ENCODE results near the gene FLOT1. TPM values are rescaled to one million over a fixed set of nuclear protein-coding genes. Genes with fewer than 3 reads are reported as not detected.

Gene FLOT1
- total RNA-seq, 2 experiments from 2014 or later = 31.6 TPM

DNA sequence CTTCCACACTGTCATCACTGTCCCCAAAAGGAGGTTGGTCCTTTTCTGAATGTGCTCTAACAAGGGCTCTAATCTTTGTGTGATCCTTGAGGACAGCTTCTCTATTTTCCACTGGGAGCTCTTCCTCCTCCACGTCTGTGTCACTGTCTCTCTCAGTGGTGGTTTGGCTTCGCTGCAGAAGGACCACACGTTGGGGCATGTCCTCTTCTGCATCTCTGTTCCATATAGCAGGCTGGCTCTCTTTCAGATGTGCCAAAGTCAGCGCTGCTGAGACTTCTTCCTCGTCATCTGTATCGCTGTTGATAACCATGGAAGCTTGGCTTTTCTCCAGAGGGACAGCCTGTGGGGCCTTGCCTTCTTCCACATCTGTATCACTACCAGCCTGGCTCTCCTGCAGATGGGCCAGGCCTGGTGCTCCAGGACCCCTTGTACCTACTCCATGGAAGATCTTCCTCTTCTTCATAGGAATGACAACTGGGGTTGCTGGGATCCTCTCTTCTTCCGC, 30.0 kb downstream of the FLOT1 start:
- H3K4me3 ChIP-seq (ENCODE audit: low read length) = no peak overlapping the region
- Mint-ChIP-seq H3K4me3 (no peak overlapping the region), H3K27me3 (no peaks in the 10 kb centered on the region), H3K9me3 (no peaks in the 10 kb centered on the region), H3K36me3 (ENCODE audit: low read depth) (peaks cover 85% of the 10 kb centered on the region), H3K4me1 (ENCODE audit: low read depth) (peaks cover 19% of the 10 kb centered on the region), H3K27ac (no peak overlapping the region)
- DNase-seq (no peak), ATAC-seq (ENCODE audit: poor library complexity) (no peak)
- TF ChIP-seq, protein P1, sequence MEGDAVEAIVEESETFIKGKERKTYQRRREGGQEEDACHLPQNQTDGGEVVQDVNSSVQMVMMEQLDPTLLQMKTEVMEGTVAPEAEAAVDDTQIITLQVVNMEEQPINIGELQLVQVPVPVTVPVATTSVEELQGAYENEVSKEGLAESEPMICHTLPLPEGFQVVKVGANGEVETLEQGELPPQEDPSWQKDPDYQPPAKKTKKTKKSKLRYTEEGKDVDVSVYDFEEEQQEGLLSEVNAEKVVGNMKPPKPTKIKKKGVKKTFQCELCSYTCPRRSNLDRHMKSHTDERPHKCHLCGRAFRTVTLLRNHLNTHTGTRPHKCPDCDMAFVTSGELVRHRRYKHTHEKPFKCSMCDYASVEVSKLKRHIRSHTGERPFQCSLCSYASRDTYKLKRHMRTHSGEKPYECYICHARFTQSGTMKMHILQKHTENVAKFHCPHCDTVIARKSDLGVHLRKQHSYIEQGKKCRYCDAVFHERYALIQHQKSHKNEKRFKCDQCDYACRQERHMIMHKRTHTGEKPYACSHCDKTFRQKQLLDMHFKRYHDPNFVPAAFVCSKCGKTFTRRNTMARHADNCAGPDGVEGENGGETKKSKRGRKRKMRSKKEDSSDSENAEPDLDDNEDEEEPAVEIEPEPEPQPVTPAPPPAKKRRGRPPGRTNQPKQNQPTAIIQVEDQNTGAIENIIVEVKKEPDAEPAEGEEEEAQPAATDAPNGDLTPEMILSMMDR (IDR thresholded peaks at IDR 0.05) = no peak
- intact Hi-C loops (cut with DNase I, micrococcal nuclease) = no loop called here
- H3K9me3 ChIP-seq (ENCODE audit: control insufficient read depth in 1 of 2, insufficient read depth in 1 of 2, low read length in 2 of 2) = no peaks in the 10 kb centered on the region
- POLR2A ChIA-PET = interaction anchor here (2.3 kb wide), 1 partner anchor 27 kb away, joined by 6 read pairs; no protein-coding TSS in a partner anchor
- peaks cover 11% of the 10 kb centered on the region for H3K4me1 ChIP-seq (ENCODE audit: insufficient read depth, low read length)
- CTCF ChIA-PET = interaction anchor here (0.7 to 4.1 kb wide), 2 partner anchors 19 to 34 kb away, joined by 3 to 15 read pairs; no protein-coding TSS in a partner anchor
- H3K27ac ChIP-seq (ENCODE audit: low read depth in 1 of 2, low read length in 2 of 2) = no peak overlapping the region
- H3K27me3 ChIP-seq (ENCODE audit: control insufficient read depth in 1 of 2, insufficient read depth in 2 of 2, low read length in 2 of 2) = no peaks in the 10 kb centered on the region
- H3K36me3 ChIP-seq (ENCODE audit: insufficient read depth, low read length) = peaks cover 49% of the 10 kb centered on the region

DNA sequence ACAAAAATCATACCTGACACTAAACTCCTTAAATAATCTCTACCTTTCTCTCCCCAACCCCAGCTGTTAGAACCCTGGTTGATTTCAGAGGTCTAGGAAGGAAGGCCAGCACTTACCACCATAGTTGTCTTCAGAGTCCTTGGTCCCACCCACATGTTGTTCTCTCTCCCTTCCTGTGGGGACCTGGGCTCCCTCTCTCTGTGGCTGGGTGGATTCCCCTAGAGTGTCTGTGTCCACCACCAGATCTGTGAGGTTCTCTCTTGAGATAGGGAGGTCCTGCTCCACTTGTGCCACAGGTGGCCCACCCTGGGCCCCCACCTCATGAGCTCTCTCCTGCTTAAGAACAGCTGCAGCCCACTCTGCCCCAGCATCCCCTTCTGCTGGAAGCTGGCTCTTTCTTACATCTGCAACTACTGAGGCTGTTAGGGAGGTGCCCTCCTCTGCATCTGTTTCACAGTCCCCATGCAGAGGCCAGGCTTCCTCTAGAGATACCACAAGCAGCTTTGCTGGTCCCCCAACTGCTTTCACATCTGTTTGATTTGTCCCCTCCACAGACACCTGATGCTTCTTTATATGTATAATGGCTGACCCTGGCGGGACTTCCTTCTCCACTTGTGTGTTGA, 30.6 kb downstream of the FLOT1 start:
- H3K27me3 ChIP-seq (ENCODE audit: control insufficient read depth in 1 of 2, insufficient read depth in 2 of 2, low read length in 2 of 2) = no peaks in the 10 kb centered on the region
- no peak overlapping the region for H3K27ac Mint-ChIP-seq
- DNase-seq (peak in 1 of 14 experiments; percentile 2), ATAC-seq (ENCODE audit: poor library complexity) (no peak)
- intact Hi-C loops (cut with DNase I, micrococcal nuclease) = no loop called here
- ChIA-PET POLR2A (interaction anchor here (2.3 kb wide), 1 partner anchor 27 kb away, joined by 6 read pairs; no protein-coding TSS in a partner anchor), CTCF (interaction anchor here (0.7 to 4.1 kb wide), 2 partner anchors 19 to 33 kb away, joined by 3 to 15 read pairs; no protein-coding TSS in a partner anchor)
- H3K4me1 ChIP-seq (ENCODE audit: insufficient read depth, low read length) = peaks cover 9% of the 10 kb centered on the region
- H3K9me3 ChIP-seq (ENCODE audit: control insufficient read depth in 1 of 2, insufficient read depth in 1 of 2, low read length in 2 of 2) = no peaks in the 10 kb centered on the region
- no peak overlapping the region for H3K4me3 ChIP-seq (ENCODE audit: low read length)
- peaks cover 13% of the 10 kb centered on the region for H3K4me1 Mint-ChIP-seq (ENCODE audit: low read depth)
- TF ChIP-seq, protein P1 (IDR thresholded peaks at IDR 0.05) = no peak
- peaks cover 55% of the 10 kb centered on the region for H3K36me3 ChIP-seq (ENCODE audit: insufficient read depth, low read length)
- no peak overlapping the region for H3K27ac ChIP-seq (ENCODE audit: low read depth in 1 of 2, low read length in 2 of 2)
- H3K36me3 Mint-ChIP-seq (ENCODE audit: low read depth) = peaks cover 85% of the 10 kb centered on the region
- no peaks in the 10 kb centered on the region for H3K9me3 Mint-ChIP-seq
- H3K27me3 Mint-ChIP-seq = no peaks in the 10 kb centered on the region
- H3K4me3 Mint-ChIP-seq = no peak overlapping the region

DNA sequence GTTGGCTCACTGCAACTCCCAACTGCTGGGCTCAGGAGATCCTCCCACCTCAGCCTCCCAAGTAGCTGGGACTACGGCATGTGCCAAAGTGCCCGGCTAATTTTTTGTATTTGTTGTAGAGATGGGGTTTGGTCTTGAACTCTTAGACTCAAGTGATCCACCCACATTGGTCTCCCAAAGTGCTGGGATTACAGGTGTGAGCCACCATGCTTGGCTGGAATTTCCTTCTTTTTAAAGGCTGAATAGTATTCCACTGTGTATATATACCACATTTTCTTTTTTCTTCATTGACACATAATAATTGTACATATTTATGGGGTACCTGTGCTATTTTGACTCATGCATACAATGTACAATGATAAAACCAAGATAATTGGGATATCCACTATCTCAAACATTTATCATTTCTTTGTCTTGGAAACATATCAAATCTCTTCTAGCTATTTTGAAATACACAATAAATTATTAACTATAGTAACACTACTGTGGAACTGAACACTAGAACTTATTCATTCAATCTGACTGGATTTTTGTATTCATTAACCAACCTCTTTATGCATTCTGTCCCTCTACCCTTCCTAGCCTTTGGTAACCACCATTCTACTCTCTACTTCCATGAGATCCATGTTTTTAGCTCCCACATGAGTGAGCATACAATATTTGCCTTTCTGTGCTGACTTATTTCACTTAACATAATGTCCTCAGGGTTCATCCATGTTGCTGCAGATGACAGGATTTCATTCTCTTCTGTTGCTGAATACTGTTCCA, 33.2 kb downstream of the FLOT1 start:
- H3K27ac ChIP-seq (ENCODE audit: low read depth in 1 of 2, low read length in 2 of 2) = no peak overlapping the region
- Mint-ChIP-seq H3K27ac (no peak overlapping the region), H3K4me1 (ENCODE audit: low read depth) (no peaks in the 10 kb centered on the region), H3K36me3 (ENCODE audit: low read depth) (peaks cover 87% of the 10 kb centered on the region), H3K27me3 (no peaks in the 10 kb centered on the region), H3K9me3 (no peaks in the 10 kb centered on the region), H3K4me3 (no peak overlapping the region)
- ChIA-PET CTCF (interaction anchor here (0.6 to 4.1 kb wide), 2 partner anchors 9 to 30 kb away, joined by 3 to 15 read pairs; no protein-coding TSS in a partner anchor), POLR2A (no interaction called here)
- ATAC-seq (ENCODE audit: poor library complexity) (no peak), DNase-seq (no peak)
- H3K36me3 ChIP-seq (ENCODE audit: insufficient read depth, low read length) = peaks cover 64% of the 10 kb centered on the region
- no peaks in the 10 kb centered on the region for H3K4me1 ChIP-seq (ENCODE audit: insufficient read depth, low read length)
- H3K27me3 ChIP-seq (ENCODE audit: control insufficient read depth in 1 of 2, insufficient read depth in 2 of 2, low read length in 2 of 2) = no peaks in the 10 kb centered on the region
- TF ChIP-seq, protein P1 (IDR thresholded peaks at IDR 0.05) = no peak
- no peak overlapping the region for H3K4me3 ChIP-seq (ENCODE audit: low read length)
- intact Hi-C loops (cut with DNase I, micrococcal nuclease) = no loop called here
- H3K9me3 ChIP-seq (ENCODE audit: control insufficient read depth in 1 of 2, insufficient read depth in 1 of 2, low read length in 2 of 2) = no peaks in the 10 kb centered on the region

Data from CD4-positive, alpha-beta T cell (primary cell).